Measurements from ENCODE around the gene C11orf68. TPM values are rescaled to one million over a fixed set of nuclear protein-coding genes. Genes with fewer than 3 reads are reported as not detected.
A peak's percentile ranks its signal among the peaks of the same experiment; 100 is the strongest.

C11orf68 gene
- total RNA-seq, 2 donors from 2014 or later, result 26.0 to 29.1 TPM

- Mint-ChIP-seq H3K4me1 (peaks cover 12% of the 10 kb centered on the region), H3K36me3 (ENCODE audit: low read depth) (peaks cover 26% of the 10 kb centered on the region), H3K4me3 (peak within 1 kb of the TSS; percentile 92), H3K27me3 (ENCODE audit: insufficient read depth) (no peaks in the 10 kb centered on the region), H3K9me3 (no peaks in the 10 kb centered on the region), H3K27ac (peak within 1 kb of the TSS; percentile 95)
- Histone ChIP-seq H3K27me3 (ENCODE audit: control insufficient read depth, insufficient read depth, low read length, poor library complexity, severe bottlenecking) (no peaks in the 10 kb centered on the region), H3K27ac (ENCODE audit: low read depth, low read length) (peak within 1 kb of the TSS; percentile 87), H3K4me3 (ENCODE audit: low read length) (peak within 1 kb of the TSS; percentile 92), H3K9me3 (ENCODE audit: control insufficient read depth, low read length) (no peaks in the 10 kb centered on the region), H3K36me3 (ENCODE audit: control insufficient read depth, insufficient read depth, low read length) (peaks cover 25% of the 10 kb centered on the region), H3K9ac (ENCODE audit: extremely low read depth, low read length, poor library complexity, severe bottlenecking) (peak within 1 kb of the TSS; percentile 88), H3K4me1 (ENCODE audit: control insufficient read depth, insufficient read depth, low read length) (peaks cover 4% of the 10 kb centered on the region)
- WGBS, 2 experiments (ENCODE audit: insufficient coverage in 1 of 2, insufficient read length in 1 of 2), result 0 to 2% methylated on average over 39 to 97 of the region's 97 CpGs
- no peak for TF ChIP-seq CTCF (conservative IDR thresholded peaks at IDR 0.05)
- DNase-seq, result peak; percentile 99
Observed at GRCh38 chr11:65961267-65962140, 42.6 kb upstream of the C11orf68 start, which contains the start of gene SART1. TSS of gene SART1 (plus strand) at chr11:65961734. CDS start at chr11:65961781, 47 bp downstream.

GRCh38 chr11:65960824-65961266 lies 42.0 kb upstream of the C11orf68 start:
- H3K27me3 ChIP-seq (ENCODE audit: control insufficient read depth, insufficient read depth, low read length, poor library complexity, severe bottlenecking), result no peaks in the 10 kb centered on the region
- peak overlapping the region; percentile 95 for H3K27ac Mint-ChIP-seq
- TF ChIP-seq CTCF (conservative IDR thresholded peaks at IDR 0.05), result no peak
- no peaks in the 10 kb centered on the region for H3K9me3 Mint-ChIP-seq
- H3K27ac ChIP-seq (ENCODE audit: low read depth, low read length), result peak overlapping the region; percentile 74
- no peak for DNase-seq
- peaks cover 4% of the 10 kb centered on the region for H3K4me1 ChIP-seq (ENCODE audit: control insufficient read depth, insufficient read depth, low read length)
- H3K4me3 Mint-ChIP-seq, result peak overlapping the region; percentile 92
- H3K36me3 Mint-ChIP-seq (ENCODE audit: low read depth), result peaks cover 21% of the 10 kb centered on the region
- peaks cover 12% of the 10 kb centered on the region for H3K4me1 Mint-ChIP-seq
- H3K36me3 ChIP-seq (ENCODE audit: control insufficient read depth, insufficient read depth, low read length), result peaks cover 19% of the 10 kb centered on the region
- no peaks in the 10 kb centered on the region for H3K9me3 ChIP-seq (ENCODE audit: control insufficient read depth, low read length)
- no peaks in the 10 kb centered on the region for H3K27me3 Mint-ChIP-seq (ENCODE audit: insufficient read depth)
- H3K9ac ChIP-seq (ENCODE audit: extremely low read depth, low read length, poor library complexity, severe bottlenecking), result peak overlapping the region; percentile 88
- 56 to 67% methylated on average over 9 to 16 of the region's 16 CpGs for WGBS, 2 experiments (ENCODE audit: insufficient coverage in 1 of 2, insufficient read length in 1 of 2)
- peak overlapping the region; percentile 92 for H3K4me3 ChIP-seq (ENCODE audit: low read length)

- H3K9ac ChIP-seq (ENCODE audit: extremely low read depth, low read length, poor library complexity, severe bottlenecking), result no peak overlapping the region
- H3K27me3 ChIP-seq (ENCODE audit: control insufficient read depth, insufficient read depth, low read length, poor library complexity, severe bottlenecking), result no peaks in the 10 kb centered on the region
- no peak overlapping the region for H3K27ac ChIP-seq (ENCODE audit: low read depth, low read length)
- Mint-ChIP-seq H3K36me3 (ENCODE audit: low read depth) (peaks cover 3% of the 10 kb centered on the region), H3K27me3 (ENCODE audit: insufficient read depth) (no peaks in the 10 kb centered on the region), H3K9me3 (no peaks in the 10 kb centered on the region), H3K4me1 (peaks cover 12% of the 10 kb centered on the region), H3K4me3 (no peak overlapping the region), H3K27ac (no peak overlapping the region)
- H3K4me1 ChIP-seq (ENCODE audit: control insufficient read depth, insufficient read depth, low read length), result peaks cover 4% of the 10 kb centered on the region
- WGBS, 2 experiments (ENCODE audit: insufficient coverage in 1 of 2, insufficient read length in 1 of 2), result 86 to 92% methylated on average over 13 to 17 of the region's 17 CpGs
- TF ChIP-seq CTCF (conservative IDR thresholded peaks at IDR 0.05), result no peak
- H3K4me3 ChIP-seq (ENCODE audit: low read length), result no peak overlapping the region
- H3K36me3 ChIP-seq (ENCODE audit: control insufficient read depth, insufficient read depth, low read length), result peaks cover 3% of the 10 kb centered on the region
- DNase-seq, result no peak
- H3K9me3 ChIP-seq (ENCODE audit: control insufficient read depth, low read length), result no peaks in the 10 kb centered on the region
Observed at GRCh38 chr11:65958774-65959420, 40.0 kb upstream of the C11orf68 start.
